GM10266 (cell line): ENCODE results near the gene ELAC1.

Source experiments
- DNase-seq: peaks from one replicate; pipeline ENCODE4 v3.0.0; 2012; ENCODE audit errors: extremely low spot score
- CTCF ChIP-seq: IDR thresholded peaks from 2 replicates; pipeline ENCODE4 v1.5.1; 2012; ENCODE audit warnings: mild to moderate bottlenecking, low read depth; ENCODE audit not compliant: control insufficient read depth, insufficient read depth; ENCODE audit errors: missing control alignments

The ELAC1 gene

GRCh38 chr18:51020536-51020935, 52.7 kb downstream of the ELAC1 start:
- DNase-seq, result no peak

GRCh38 chr18:51021226-51021965, 53.6 kb downstream of the ELAC1 start:
- no peak for DNase-seq
- TF ChIP-seq CTCF, result no peak

More at GRCh38 chr18:51020536-51020935, 52.7 kb downstream of the ELAC1 start:
- TF ChIP-seq CTCF, result no peak

GRCh38 chr18:51025512-51025911, 57.7 kb downstream of the ELAC1 start:
- DNase-seq, result no peak
- no peak for TF ChIP-seq CTCF

GRCh38 chr18:51028201-51028805, 60.5 kb downstream of the ELAC1 start:
- peak; percentile 18 for DNase-seq
- TF ChIP-seq CTCF, result peak; percentile 15

- no peak for TF ChIP-seq CTCF
- DNase-seq, result no peak
Measured at GRCh38 chr18:51029378-51029693, 61.5 kb downstream of the ELAC1 start.

GRCh38 chr18:51029694-51030536, 62.1 kb downstream of the ELAC1 start, which contains the start of gene SMAD4:
Gene SMAD4 (plus strand): TSS chr18:51030213. CDS start chr18:51047047, 16,834 bp downstream.
- DNase-seq, result peak; percentile 96
- TF ChIP-seq CTCF, result no peak
